Measurements from ENCODE around the gene LYSMD3.

DNA sequence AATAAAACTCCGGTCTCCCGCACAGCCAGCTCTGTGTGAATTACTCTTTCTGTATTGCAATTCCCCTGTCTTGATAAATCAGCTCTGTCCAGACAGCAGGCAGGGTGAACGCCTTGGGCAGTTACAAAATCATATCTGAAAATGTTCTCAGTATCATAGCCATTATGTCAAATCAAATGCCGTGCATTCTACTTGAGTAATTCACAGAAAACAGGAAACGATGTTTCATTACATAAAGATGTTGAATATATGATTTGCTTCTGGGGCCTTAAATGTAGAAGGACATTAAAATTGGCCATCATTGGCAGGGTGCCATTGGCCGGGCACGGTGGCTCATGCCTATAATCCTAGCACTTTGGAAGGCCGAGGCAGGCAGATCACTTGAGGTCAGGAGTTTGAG lies 46.2 kb downstream of the LYSMD3 start:
- TF ChIP-seq MAX (IDR thresholded peaks at IDR 0.05; ENCODE audit: low read depth, low read length) (no peak), POLR2A (IDR thresholded peaks at IDR 0.05; ENCODE audit: extremely low read depth, insufficient read length) (no peak), MYC (IDR thresholded peaks at IDR 0.05; ENCODE audit: low read depth, low read length) (no peak)
- TF ChIP-seq, protein P1, sequence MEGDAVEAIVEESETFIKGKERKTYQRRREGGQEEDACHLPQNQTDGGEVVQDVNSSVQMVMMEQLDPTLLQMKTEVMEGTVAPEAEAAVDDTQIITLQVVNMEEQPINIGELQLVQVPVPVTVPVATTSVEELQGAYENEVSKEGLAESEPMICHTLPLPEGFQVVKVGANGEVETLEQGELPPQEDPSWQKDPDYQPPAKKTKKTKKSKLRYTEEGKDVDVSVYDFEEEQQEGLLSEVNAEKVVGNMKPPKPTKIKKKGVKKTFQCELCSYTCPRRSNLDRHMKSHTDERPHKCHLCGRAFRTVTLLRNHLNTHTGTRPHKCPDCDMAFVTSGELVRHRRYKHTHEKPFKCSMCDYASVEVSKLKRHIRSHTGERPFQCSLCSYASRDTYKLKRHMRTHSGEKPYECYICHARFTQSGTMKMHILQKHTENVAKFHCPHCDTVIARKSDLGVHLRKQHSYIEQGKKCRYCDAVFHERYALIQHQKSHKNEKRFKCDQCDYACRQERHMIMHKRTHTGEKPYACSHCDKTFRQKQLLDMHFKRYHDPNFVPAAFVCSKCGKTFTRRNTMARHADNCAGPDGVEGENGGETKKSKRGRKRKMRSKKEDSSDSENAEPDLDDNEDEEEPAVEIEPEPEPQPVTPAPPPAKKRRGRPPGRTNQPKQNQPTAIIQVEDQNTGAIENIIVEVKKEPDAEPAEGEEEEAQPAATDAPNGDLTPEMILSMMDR (IDR thresholded peaks at IDR 0.05; ENCODE audit: low read depth, low read length) = no peak
